ENCODE data around the gene OBSCN. TPM values are rescaled to one million over a fixed set of nuclear protein-coding genes. Genes with fewer than 3 reads are reported as not detected.

Gene OBSCN
- total RNA-seq, 1 experiment from 2014 or later = 29.1 TPM

- TF ChIP-seq CTCF (conservative IDR thresholded peaks at IDR 0.05; ENCODE audit: low read depth, low read length) (peak; percentile 64), EZH2 (IDR thresholded peaks at IDR 0.05; ENCODE audit: low read length, unreplicated experiment) (no peak), EZH2phosphoT487 (IDR thresholded peaks at IDR 0.05; ENCODE audit: borderline replicate concordance, low read length) (no peak)
- TSS peak; percentile 38 for BruUV-seq (replicated peaks)
- DNase-seq = peak; percentile 89
- no peaks in the 10 kb centered on the region for H3K4me1 ChIP-seq (ENCODE audit: insufficient read depth, low read length)
- no peaks in the 10 kb centered on the region for H3K79me2 ChIP-seq (ENCODE audit: low read length)
- ChIA-PET POLR2A (ENCODE audit: unreplicated experiment) (interaction anchor here (0.6 kb wide), 1 partner anchor 128 kb away, joined by 8 read pairs; no protein-coding TSS in a partner anchor), CTCF (interaction anchor here (0.5 to 0.8 kb wide), 4 partner anchors 24 to 219 kb away, joined by 3 to 5 read pairs (median 4); no protein-coding TSS in a partner anchor)
- H3K9ac ChIP-seq (ENCODE audit: low read length) = peak overlapping the region; percentile 50; the same call in 1 of the 2 replicates
- ATAC-seq = peak; percentile 91
- H3K36me3 ChIP-seq (ENCODE audit: low read depth, low read length) = no peaks in the 10 kb centered on the region
- H3K9me2 ChIP-seq (replicated peaks; ENCODE audit: low read length) = no peaks in the 10 kb centered on the region
- H3K27ac ChIP-seq (ENCODE audit: low read length) = peak overlapping the region; percentile 31; the same call in 1 of the 2 replicates
- no peaks in the 10 kb centered on the region for H3K27me3 ChIP-seq (ENCODE audit: low read length)
- H3K4me3 ChIP-seq (ENCODE audit: low read length) = peak overlapping the region; percentile 78
- no peaks in the 10 kb centered on the region for H3K9me3 ChIP-seq (ENCODE audit: low read length)
- intact Hi-C loops (cut with micrococcal nuclease) = loop anchor here (2.0 kb wide), 2 partner anchors 52 to 244 kb away; a partner anchor contains a TSS
- H2AFZ ChIP-seq (ENCODE audit: low read length) = peak overlapping the region; percentile 98
- H4K20me1 ChIP-seq (ENCODE audit: low read length) = no peaks in the 10 kb centered on the region
- peak overlapping the region; percentile 98 for H3K4me2 ChIP-seq (ENCODE audit: low read length)
- no peaks in the 10 kb centered on the region for H3F3A ChIP-seq (ENCODE audit: low read length, unreplicated experiment)
Measured at GRCh38 chr1:228212966-228213844, 5.4 kb downstream of the OBSCN start.

- H3K4me3 ChIP-seq (ENCODE audit: low read length) = peak overlapping the region; percentile 58
- no peak overlapping the region for H3K27ac ChIP-seq (ENCODE audit: low read length)
- H3K9me2 ChIP-seq (replicated peaks; ENCODE audit: low read length) = no peaks in the 10 kb centered on the region
- BruUV-seq (replicated peaks) = no TSS peak
- H4K20me1 ChIP-seq (ENCODE audit: low read length) = no peaks in the 10 kb centered on the region
- no peaks in the 10 kb centered on the region for H3F3A ChIP-seq (ENCODE audit: low read length, unreplicated experiment)
- H3K79me2 ChIP-seq (ENCODE audit: low read length) = no peaks in the 10 kb centered on the region
- no peak for DNase-seq
- ChIA-PET CTCF (interaction anchor here (0.5 to 0.8 kb wide), 3 partner anchors 23 to 219 kb away, joined by 3 to 5 read pairs (median 4); no protein-coding TSS in a partner anchor), POLR2A (ENCODE audit: unreplicated experiment) (no interaction called here)
- H2AFZ ChIP-seq (ENCODE audit: low read length) = no peak overlapping the region; the same call in 1 of the 2 replicates
- no peaks in the 10 kb centered on the region for H3K9me3 ChIP-seq (ENCODE audit: low read length)
- H3K9ac ChIP-seq (ENCODE audit: low read length) = no peak overlapping the region
- TF ChIP-seq EZH2phosphoT487 (IDR thresholded peaks at IDR 0.05; ENCODE audit: borderline replicate concordance, low read length) (no peak), CTCF (conservative IDR thresholded peaks at IDR 0.05; ENCODE audit: low read depth, low read length) (no peak), EZH2 (IDR thresholded peaks at IDR 0.05; ENCODE audit: low read length, unreplicated experiment) (no peak)
- intact Hi-C loops (cut with micrococcal nuclease) = loop anchor here (2.0 kb wide), 2 partner anchors 51 to 243 kb away; a partner anchor contains a TSS
- no peaks in the 10 kb centered on the region for H3K27me3 ChIP-seq (ENCODE audit: low read length)
- H3K4me1 ChIP-seq (ENCODE audit: insufficient read depth, low read length) = no peaks in the 10 kb centered on the region
- no peak; the same call in 1 of the 2 replicates for ATAC-seq
- peak overlapping the region; percentile 76 for H3K4me2 ChIP-seq (ENCODE audit: low read length)
- no peaks in the 10 kb centered on the region for H3K36me3 ChIP-seq (ENCODE audit: low read depth, low read length)
Measured at GRCh38 chr1:228213917-228214808, 6.3 kb downstream of the OBSCN start.

All from PC-3 (cell line).